HCT116 (cell line): ENCODE data around the gene GMEB2. TPM values are rescaled to one million over a fixed set of nuclear protein-coding genes. Genes with fewer than 3 reads are reported as not detected.
"Not testable (repeated sequence)": the region's sequence is repeated elsewhere in the genome, so short reads cannot be mapped to it uniquely, and the experiment has no call there.

ENCODE experiments used
- ATAC-seq: fragments of 200-7000 bp; cut with Tn5 transposase; 2 replicates; pipeline ENCODE4 v1.9.1; 2020; ENCODE audit warnings: mild to moderate bottlenecking, moderate library complexity
- BruUV-seq: library from RNA; stranded (reverse); fragments of 400-500 nt; replicated peaks from 2 replicates; lab custom pipeline; 2021; lab: Mats Ljungman, UMichigan
- CTCF ChIA-PET: fragments of 300-600 bp; sonication (Branson Sonifier 250); formaldehyde crosslinking; loops from one replicate; lab custom pipeline; 2021; ENCODE audit warnings: antibody characterized with exemption; lab: Charles Lee
- POLR2A ChIA-PET: fragments of 300-600, 350-600 bp; sonication (Branson Sonifier 250); formaldehyde crosslinking; loops from one replicate; lab custom pipeline; 2021; ENCODE audit warnings: antibody characterized with exemption; lab: Charles Lee
- RAD21 ChIA-PET, 2 experiments: fragments of 300-600 bp; sonication (Branson Sonifier 250); formaldehyde crosslinking; loops; one replicate each; lab custom pipeline; 2023; ENCODE audit warnings: low total read pairs in 2 of 2; ENCODE audit not compliant: uncharacterized antibody in 2 of 2, unreplicated experiment in 2 of 2, low non-redundant PET in 1 of 2; lab: Charles Lee
- DNase-seq: peaks from one replicate; pipeline ENCODE4 v3.0.0-alpha.2; 2010; ENCODE audit warnings: low read depth, low spot score
- H2AFZ ChIP-seq: fragments of 200-600 bp; shearing (Covaris generic), sonication (generic); 2 replicates; pipeline ENCODE4 v1.6.1; 2017; ENCODE audit warnings: low read depth, mixed run types, mixed read lengths, antibody characterized with exemption, low read length; ENCODE audit not compliant: poor library complexity, severe bottlenecking
- H3K27ac ChIP-seq: 2 replicates; pipeline ENCODE4 v1.5.1; 2012; ENCODE audit warnings: low read depth, low read length
- H3K27me3 ChIP-seq: fragments of 200-600 bp; sonication (generic); 2 replicates; pipeline ENCODE4 v1.6.1; 2016; ENCODE audit warnings: mixed run types, low read length, mixed read lengths; ENCODE audit not compliant: insufficient read depth
- H3K36me3 ChIP-seq, 2 experiments: fragments of 200-500 bp in 1 of 2; fragments of 200-600 bp in 1 of 2; sonication (Bioruptor generic) in 1 of 2; sonication (generic) in 1 of 2; 2 replicates each; pipeline versions ENCODE4 v1.5.1 to v1.6.1; 2014 to 2016; ENCODE audit warnings: low read length in 2 of 2, inconsistent platforms in 1 of 2, mixed read lengths in 1 of 2, mixed run types in 1 of 2; ENCODE audit not compliant: insufficient read depth in 2 of 2, control insufficient read depth in 1 of 2
- H3K4me1 ChIP-seq, 2 experiments: fragments of 200-600 bp in 1 of 2; sonication (generic) in 1 of 2; 2 replicates each; pipeline versions ENCODE4 v1.5.1 to v1.6.1; 2012 to 2017; ENCODE audit warnings: low read length in 2 of 2, inconsistent platforms in 1 of 2, mild to moderate bottlenecking in 1 of 2, mixed read lengths in 1 of 2, mixed run types in 1 of 2, moderate library complexity in 1 of 2; ENCODE audit not compliant: insufficient read depth in 2 of 2, control insufficient read depth in 1 of 2
- H3K4me2 ChIP-seq: fragments of 200-600 bp; sonication (generic); 2 replicates; pipeline ENCODE4 v1.6.1; 2017; ENCODE audit warnings: mixed run types, low read length, mixed read lengths
- H3K4me3 ChIP-seq, 2 experiments: fragments of 200-600 bp in 1 of 2; sonication (generic) in 1 of 2; replicated peaks in 1 of 2; 2 replicates each; pipeline ENCODE4 v1.5.1; 2011 to 2016; ENCODE audit warnings: low read length in 2 of 2, control low read depth in 1 of 2, low read depth in 1 of 2, mild to moderate bottlenecking in 1 of 2, mixed read lengths in 1 of 2, mixed run types in 1 of 2
- H3K79me2 ChIP-seq: fragments of 200-600 bp; sonication (generic); 2 replicates; pipeline ENCODE4 v1.6.1; 2017; ENCODE audit warnings: mild to moderate bottlenecking, mixed run types, low read length, moderate library complexity, mixed read lengths; ENCODE audit not compliant: insufficient read depth
- H3K9ac ChIP-seq: fragments of 200-600 bp; sonication (generic); 2 replicates; pipeline ENCODE4 v1.6.1; 2016; ENCODE audit warnings: low read length, mixed read lengths
- H3K9me2 ChIP-seq: fragments of 200-600 bp; sonication (generic), shearing (Covaris generic); 2 replicates; pipeline ENCODE4 v1.6.1; 2017; ENCODE audit warnings: mixed run types, mild to moderate bottlenecking, moderate library complexity; ENCODE audit not compliant: insufficient read depth
- H3K9me3 ChIP-seq, 2 experiments: fragments of 200-500 bp in 1 of 2; fragments of 200-600 bp in 1 of 2; sonication (Bioruptor generic) in 1 of 2; sonication (generic) in 1 of 2; 2 replicates each; pipeline ENCODE4 v1.6.1; 2014 to 2017; ENCODE audit warnings: low read length in 2 of 2, mixed read lengths in 2 of 2, inconsistent platforms in 1 of 2, low read depth in 1 of 2, mild to moderate bottlenecking in 1 of 2, mixed run types in 1 of 2, moderate library complexity in 1 of 2; ENCODE audit not compliant: control insufficient read depth in 1 of 2, insufficient read depth in 1 of 2
- H4K20me1 ChIP-seq: fragments of 200-600 bp; sonication (generic), shearing (Covaris generic); 2 replicates; pipeline ENCODE4 v1.6.1; 2017; ENCODE audit warnings: mixed run types, mild to moderate bottlenecking, moderate library complexity; ENCODE audit not compliant: insufficient read depth
- ATF3 ChIP-seq: IDR thresholded peaks from 2 replicates; pipeline ENCODE4 v1.6.1; 2012
- CBX3 ChIP-seq: IDR thresholded peaks from 2 replicates; pipeline ENCODE4 v1.6.1; 2012; ENCODE audit warnings: low read depth
- ZBTB33 ChIP-seq: IDR thresholded peaks from 2 replicates; pipeline ENCODE4 v1.6.1; 2011; ENCODE audit warnings: mild to moderate bottlenecking, low read length, moderate library complexity; ENCODE audit not compliant: insufficient replicate concordance; ENCODE audit errors: extremely low read depth
- intact Hi-C: fragments of 100-400 bp; cut with micrococcal nuclease; formaldehyde crosslinking; loops from 2 replicates; pipeline ENCODE4 v1.10.0; 2022
- total RNA-seq: library from RNA; stranded (reverse); gene quantifications from one replicate; pipeline ENCODE4 v1.2.1, GENCODE V29; 2021; ENCODE audit not compliant: unreplicated experiment

Gene GMEB2
- total RNA-seq, 1 experiment from 2014 or later = 13.9 TPM

GRCh38 chr20:63640686-63641085 lies 13.8 kb upstream of the GMEB2 start:
- POLR2A ChIA-PET, H3K9me2 ChIP-seq, H3K4me2 ChIP-seq, H3K79me2 ChIP-seq, H3K9me3 ChIP-seq, H3K4me3 ChIP-seq, CTCF ChIA-PET, H3K9ac ChIP-seq, ATAC-seq, BruUV-seq, DNase-seq, H3K27me3 ChIP-seq, H4K20me1 ChIP-seq, RAD21 ChIA-PET, H3K27ac ChIP-seq, H3K36me3 ChIP-seq, H2AFZ ChIP-seq: not testable (repeated sequence)
- H3K4me1 ChIP-seq = peaks cover 11 to 34% of the 10 kb centered on the region in 2 experiments
- intact Hi-C loops = loop anchor here (5.0 kb wide), 1 partner anchor 103 kb away; the partner anchor contains the start of gene PTK6

- Histone ChIP-seq H3K27ac (no peak overlapping the region), H3K27me3 (no peaks in the 10 kb centered on the region), H3K9ac (no peak overlapping the region), H3K79me2 (no peaks in the 10 kb centered on the region), H3K9me3 (no peaks in the 10 kb centered on the region), H3K4me3 (no peak overlapping the region), H2AFZ (no peak overlapping the region), H3K36me3 (peaks cover 0 to 8% of the 10 kb centered on the region in 2 experiments; a peak in 1 of 4 replicates), H3K9me2 (no peaks in the 10 kb centered on the region), H3K4me2 (no peak overlapping the region)
- no TSS peak for BruUV-seq
- ChIA-PET CTCF (no interaction called here), RAD21 (no interaction called here), POLR2A (no interaction called here)
- intact Hi-C loops = loop anchor here (5.0 kb wide), 1 partner anchor 103 kb away; the partner anchor contains the start of gene PTK6
- no peak for DNase-seq
- no peak for ATAC-seq
- no peak for TF ChIP-seq CBX3
- no peak for TF ChIP-seq ZBTB33
- TF ChIP-seq ATF3 = no peak
- TF ChIP-seq, all 23 proteins: peak for 0
- Histone ChIP-seq H4K20me1 (no peaks in the 10 kb centered on the region), H3K4me1 (peaks cover 11 to 34% of the 10 kb centered on the region in 2 experiments)
These were observed 13.2 kb upstream of the GMEB2 start for GRCh38 chr20:63640086-63640485.
